Stimulated activated CD4-positive, alpha-beta T cell treated with anti-CD3 and anti-CD28 coated beads, Interleukin-15, amount 100 ng/mL, for 1 hour (primary cell): ENCODE measurements around the gene TMPRSS12.
"Not testable (repeated sequence)": the region's sequence is repeated elsewhere in the genome, so short reads cannot be mapped to it uniquely, and the experiment has no call there.

Experiments
- DNase-seq, 2 donors: peaks; one replicate each; pipeline ENCODE4 v3.0.0-alpha.2; 2020; ENCODE audit warnings: low read depth in 1 of 2, low spot score in 1 of 2

TMPRSS12 gene

DNA sequence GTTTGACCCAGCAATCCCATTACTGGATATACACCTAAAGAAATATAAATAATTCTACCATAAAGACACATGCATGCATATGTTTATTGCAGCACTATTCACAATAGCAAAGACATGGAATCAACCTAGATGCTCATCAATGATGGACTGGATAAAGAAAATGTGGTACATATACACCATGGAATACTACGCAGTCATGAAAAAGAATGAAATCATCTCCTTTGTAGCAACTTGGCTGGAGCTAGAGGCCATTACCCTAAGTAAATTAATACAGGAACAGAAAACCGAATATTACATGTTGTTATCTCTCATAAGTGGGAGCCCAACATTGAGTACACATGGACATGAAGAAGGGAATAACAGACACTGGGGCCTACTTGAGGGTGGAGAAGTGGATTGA is 13.0 kb downstream of the TMPRSS12 start:
- not testable (repeated sequence) for DNase-seq

DNA sequence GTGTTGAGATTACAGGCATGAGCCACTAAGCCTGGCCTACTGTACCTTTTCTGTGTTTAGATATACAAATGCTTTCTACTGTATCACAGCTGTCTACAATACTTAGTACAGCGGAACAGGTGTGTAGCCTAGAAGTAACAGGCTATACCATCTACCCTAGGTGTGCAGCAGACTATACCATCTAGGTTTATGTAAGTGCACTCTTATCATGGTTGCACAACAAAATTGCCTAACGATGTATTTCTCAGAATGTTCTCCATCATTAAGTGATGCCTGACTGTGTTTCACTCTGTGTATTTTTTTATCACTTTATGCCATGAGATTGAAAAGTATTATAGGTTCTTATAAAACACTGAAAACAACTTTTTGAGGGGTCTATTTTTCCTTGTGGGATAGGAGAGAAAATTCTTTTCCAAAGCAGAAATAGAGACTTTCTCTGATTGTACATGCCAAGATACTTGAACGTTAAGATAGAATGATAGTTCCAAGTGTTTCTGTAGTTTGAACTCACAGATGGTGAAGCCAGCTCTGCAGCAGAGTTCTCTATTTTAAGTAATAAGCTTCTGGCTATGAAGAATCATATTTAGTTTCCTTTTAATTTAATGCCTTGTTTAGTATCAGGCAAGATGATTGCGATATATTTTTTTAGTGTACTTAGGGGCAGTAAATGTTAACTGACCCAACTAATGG is 17.0 kb downstream of the TMPRSS12 start:
- DNase-seq = no peak

DNA sequence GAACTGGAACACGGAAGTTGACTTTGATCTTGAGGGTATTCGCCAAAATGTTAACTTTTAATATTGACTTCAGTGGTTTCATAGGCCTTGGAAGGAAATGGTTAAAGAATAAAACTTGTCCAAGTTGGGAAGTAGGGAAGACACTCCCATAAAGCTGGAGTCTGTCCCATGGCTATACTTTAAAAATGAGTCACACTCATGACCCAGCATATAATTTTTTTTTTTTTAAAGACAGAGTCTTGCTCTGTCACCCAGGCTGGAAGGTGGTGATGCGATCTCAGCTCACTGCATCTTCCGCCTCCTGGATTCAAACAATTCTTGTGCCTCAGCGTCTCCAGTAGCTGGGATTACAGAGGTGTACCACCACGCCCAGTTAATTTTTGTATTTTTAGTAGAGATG is 19.6 kb downstream of the TMPRSS12 start:
- DNase-seq = no peak

GRCh38 chr12:50865266-50865665 is 22.5 kb downstream of the TMPRSS12 start:
- no peak for DNase-seq

DNA sequence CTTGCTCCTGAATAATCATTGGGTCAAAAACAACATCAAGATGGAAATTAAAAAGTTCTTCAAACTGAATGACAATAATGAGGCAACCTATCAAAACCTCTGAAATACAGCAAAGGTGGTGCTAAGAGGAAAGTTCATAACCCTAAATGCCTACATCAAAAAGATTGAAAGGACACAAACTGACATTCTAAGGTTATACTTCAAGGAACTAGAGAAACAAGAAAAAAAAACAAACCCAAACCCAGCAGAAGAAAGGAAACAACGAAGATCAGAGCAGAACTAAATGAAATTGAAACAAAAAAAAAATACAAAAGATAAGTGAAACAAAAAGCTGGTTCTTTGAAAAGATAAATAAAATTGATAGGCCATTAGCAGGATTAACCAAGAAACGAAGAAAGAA is 26.2 kb downstream of the TMPRSS12 start:
- DNase-seq = not testable (repeated sequence)

DNA sequence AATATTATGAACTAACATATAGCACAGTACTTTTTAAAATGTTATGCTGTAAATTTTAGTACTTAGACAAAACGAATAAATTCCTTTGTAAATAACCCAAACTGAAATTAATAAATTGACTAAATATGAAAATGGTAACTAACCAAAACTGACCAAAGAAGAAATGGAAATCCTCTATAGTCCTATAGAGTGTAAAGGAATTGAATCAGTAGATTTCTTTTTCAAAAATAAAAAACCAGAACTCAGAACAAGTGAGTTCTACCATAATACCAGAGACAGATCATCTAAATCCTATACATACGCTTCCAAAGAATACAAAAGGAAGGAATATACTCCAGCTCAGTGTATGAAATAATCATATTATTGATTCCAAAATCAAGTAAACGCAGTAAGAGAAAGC is 39.8 kb downstream of the TMPRSS12 start:
- no peak for DNase-seq

DNA sequence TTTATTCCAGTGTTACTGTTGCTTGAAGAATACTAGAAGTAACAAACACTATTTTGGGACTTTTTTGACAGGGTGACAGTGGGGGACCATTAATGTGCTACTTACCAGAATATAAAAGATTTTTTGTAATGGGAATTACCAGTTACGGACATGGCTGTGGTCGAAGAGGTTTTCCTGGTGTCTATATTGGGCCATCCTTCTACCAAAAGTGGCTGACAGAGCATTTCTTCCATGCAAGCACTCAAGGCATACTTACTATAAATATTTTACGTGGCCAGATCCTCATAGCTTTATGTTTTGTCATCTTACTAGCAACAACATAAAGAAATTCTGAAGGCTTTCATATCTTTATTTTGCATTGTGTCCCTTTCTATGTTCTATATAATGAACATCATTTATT is 44.5 kb downstream of the TMPRSS12 start:
- DNase-seq = no peak

DNA sequence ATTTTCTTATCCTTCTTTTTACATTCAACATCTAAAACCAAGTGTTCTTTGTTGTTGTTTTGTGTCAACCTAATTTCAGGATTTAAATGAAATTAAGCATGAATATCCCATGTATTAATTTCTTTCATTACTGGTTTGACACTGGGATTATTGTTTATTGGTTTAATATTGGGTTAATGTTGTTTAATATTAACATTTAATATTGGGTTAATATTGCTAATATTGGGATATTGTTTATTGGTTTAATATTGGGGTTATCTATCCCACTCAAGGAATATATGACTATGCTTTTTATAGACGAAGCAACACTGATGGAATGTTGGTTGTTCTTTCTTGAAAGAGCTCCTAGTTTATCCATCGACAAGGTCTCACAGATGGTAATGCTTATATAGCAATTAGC is 45.9 kb downstream of the TMPRSS12 start:
- no peak for DNase-seq

- no peak for DNase-seq
Observed at GRCh38 chr12:50894241-50894640, 51.5 kb downstream of the TMPRSS12 start.

DNA sequence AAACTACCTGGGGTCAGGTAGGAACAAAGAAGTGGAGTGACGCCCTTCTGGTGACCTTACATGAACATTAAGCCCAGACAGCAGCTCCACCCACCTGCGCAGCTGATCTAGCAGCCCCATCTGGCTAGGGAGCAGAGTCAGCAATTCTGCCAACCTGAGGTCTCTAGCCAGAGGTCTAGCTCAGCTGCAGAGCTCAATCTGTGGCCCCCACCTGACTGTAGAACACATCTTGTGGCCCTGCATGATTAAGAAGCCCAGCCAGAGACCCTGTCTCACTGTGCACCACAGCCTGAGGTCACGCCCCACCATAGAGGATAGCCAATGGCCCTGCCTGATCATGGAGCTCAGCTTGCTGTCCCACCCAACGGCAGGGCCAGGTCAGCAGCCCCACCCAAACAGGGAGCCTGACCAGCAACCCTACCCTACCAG is 59.0 kb downstream of the TMPRSS12 start:
- DNase-seq = no peak

DNA sequence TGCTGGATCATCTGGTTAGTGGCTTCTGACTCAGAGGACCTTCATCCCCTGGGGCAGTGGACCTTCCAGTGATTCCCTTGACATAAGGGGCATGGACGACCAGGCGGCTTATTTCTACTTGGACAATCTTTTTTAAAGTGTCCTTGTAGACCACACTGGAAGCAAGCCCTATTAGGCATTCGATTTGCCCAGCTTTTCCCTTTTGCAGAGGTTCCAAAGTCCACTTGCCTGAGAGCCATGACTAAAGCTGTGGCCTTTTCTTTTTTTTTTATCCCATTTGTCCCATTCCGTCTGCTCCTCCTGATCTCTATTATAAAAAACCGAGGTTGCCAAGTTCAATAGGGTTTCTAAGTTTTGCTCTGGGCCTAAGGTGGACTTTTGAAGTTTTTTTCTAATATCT is 65.8 kb downstream of the TMPRSS12 start:
- DNase-seq = not testable (repeated sequence)

- DNase-seq = not testable (repeated sequence)
Observed at GRCh38 chr12:50912361-50912760, 69.6 kb downstream of the TMPRSS12 start.

DNA sequence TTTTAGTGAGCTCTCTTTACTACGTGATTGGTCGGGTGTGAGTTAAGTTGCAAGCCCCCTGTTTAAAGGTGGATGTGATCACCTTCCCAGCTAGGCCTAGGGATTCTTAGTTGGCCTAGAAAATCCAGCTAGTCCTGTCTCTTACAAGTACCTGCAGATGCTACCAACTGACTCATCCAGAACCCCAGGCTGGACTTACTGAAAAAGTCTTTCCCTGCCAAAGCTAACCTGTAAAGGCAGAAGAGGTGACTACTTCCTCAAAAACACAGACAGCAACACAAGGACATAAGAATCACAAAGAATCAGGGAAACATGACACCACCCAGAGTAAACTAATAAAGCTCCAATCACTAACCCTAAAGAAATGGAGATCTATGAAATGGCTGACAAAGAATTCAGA is 70.5 kb downstream of the TMPRSS12 start:
- DNase-seq = no peak

DNA sequence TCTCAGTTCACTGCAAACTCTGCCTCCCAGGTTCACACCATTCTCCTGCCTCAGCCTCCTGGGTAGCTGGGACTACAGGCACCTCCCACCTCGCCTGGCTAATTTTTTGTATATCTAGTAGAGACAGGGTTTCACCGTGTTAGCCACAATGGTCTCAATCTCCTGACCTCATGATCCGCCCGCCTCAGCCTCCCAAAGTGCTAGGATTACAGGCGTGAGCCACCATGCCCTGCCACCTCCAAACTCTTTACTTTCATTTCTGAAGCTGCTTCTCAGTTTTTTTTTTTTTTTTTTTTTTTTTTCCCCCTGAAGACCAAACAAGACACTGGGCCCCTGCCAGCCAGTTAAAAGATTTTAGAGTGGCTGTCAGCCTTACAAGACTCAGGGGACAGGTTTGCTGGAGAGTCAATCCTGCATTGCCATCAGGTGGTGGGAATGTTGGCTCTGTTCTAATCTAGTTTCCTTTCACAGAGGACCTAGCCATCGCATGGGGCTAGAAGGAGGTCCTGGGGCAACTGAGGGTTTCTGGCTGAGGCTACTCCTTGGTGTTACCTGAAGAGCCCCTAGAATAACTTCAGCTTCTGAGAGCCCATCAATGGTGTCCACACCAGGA is 72.3 kb downstream of the TMPRSS12 start:
- DNase-seq = no peak

GRCh38 chr12:50916292-50916691 is 73.6 kb downstream of the TMPRSS12 start:
- no peak for DNase-seq

DNA sequence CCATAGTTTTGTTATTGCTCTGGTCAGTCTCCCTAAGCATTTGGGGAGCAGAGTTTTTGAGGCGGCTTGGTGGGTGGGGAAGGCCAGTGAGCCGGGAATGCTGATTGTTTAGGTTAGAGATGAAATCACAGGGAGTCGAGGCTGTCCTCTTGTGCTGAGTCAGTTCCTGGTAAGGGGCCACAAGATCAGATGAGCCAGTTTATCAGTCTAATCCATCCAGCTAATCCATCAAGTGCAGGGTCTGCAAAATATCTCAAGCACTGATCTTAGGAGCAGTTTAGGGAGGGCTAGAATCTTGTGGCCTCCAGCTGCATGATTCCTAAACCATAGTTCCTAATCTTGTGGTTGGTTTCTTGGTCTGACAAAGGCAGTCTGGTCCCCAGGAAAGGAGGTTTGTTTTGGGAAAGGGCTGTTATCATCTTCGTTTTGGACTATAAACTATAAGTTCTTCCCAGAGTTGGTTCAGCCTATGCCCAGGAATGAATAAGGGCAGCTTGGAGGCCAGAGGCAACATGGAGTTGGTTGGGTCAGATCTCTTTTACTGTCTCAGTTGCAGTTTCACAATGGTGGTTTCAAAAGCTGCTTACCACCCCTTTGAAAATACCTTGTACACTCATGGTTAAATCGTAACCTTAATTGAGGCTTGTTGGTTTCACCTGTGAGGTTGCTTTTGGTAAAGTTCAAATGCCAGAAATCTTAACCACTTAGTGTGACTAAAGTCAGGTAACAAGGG is 76.0 kb downstream of the TMPRSS12 start:
- no peak for DNase-seq

DNA sequence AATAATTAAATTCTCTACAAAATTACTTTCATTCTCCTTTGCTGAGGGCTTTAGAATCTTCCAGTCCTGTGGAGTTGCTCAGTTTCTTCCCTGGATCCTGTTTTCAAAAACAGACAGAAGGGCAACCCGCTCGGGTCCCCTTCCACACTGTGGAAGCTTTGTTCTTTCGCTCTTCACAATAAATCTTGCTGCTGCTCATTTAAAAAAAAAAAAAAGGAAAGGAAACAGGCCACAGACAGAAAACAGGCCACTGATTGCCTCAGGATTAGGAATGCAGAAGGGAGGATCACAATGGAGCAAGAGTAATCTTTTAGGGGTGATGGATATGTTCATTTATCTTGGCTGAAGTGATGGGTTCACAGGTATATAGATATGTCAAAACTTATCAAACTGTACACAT is 80.1 kb downstream of the TMPRSS12 start:
- DNase-seq = no peak

GRCh38 chr12:50923361-50924130 is 80.8 kb downstream of the TMPRSS12 start:
- no peak for DNase-seq

- no peak for DNase-seq
Observed at GRCh38 chr12:50924131-50924438, 81.4 kb downstream of the TMPRSS12 start.

DNA sequence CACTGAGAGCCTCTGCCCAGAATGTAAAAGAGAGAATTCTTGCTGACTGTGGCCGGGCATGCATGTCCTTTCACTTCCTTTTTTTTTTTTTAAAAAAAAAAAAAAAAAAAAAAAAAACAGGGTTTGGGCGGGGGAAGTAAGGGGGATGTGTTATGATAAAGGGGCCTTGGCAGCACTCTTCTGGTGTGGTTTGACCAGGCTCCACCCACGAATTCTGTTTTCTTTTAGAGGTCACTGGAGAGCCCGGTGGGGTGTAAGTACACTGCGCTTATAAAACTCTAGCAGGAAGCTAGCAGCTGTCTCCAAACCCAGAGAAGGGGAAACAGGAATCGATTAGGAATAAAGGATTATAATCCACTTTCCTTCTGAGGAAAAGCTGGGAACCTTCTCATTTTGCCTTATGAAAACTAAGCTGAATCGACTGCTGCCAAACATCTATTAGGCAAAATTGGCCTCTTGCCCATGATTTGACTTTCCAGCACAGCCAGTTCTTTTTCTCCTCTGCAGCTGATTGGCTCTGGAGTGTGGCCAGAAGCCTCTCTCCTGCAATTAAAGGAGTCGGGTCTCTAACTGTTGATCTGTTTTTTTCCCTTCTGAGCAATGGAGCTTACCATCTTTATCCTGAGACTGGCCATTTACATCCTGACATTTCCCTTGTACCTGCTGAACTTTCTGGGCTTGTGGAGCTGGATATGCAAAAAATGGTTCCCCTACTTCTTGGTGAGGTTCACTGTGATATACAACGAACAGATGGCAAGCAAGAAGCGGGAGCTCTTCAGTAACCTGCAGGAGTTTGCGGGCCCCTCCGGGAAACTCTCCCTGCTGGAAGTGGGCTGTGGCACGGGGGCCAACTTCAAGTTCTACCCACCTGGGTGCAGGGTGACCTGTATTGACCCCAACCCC is 82.0 kb downstream of the TMPRSS12 start:
- DNase-seq = no peak

GRCh38 chr12:50925342-50925651 is 82.6 kb downstream of the TMPRSS12 start:
- no peak for DNase-seq
